Measurements from ENCODE around the gene FBLL1. TPM values are rescaled to one million over a fixed set of nuclear protein-coding genes. Genes with fewer than 3 reads are reported as not detected.

Gene FBLL1
- total RNA-seq, 2 experiments from 2014 or later, result 0.20 TPM; not detected in 1

- H3K4me3 Mint-ChIP-seq, result no peak overlapping the region
- peaks cover 5% of the 10 kb centered on the region for H3K9me3 Mint-ChIP-seq
- no peak for TF ChIP-seq CTCF (IDR thresholded peaks at IDR 0.05)
- no peak for DNase-seq
- H3K36me3 Mint-ChIP-seq (ENCODE audit: low read depth), result peaks cover 59% of the 10 kb centered on the region
- POLR2A ChIA-PET, result no interaction called here
- intact Hi-C loops (cut with micrococcal nuclease), result no loop called here
- no peaks in the 10 kb centered on the region for H3K27me3 Mint-ChIP-seq
- CTCF ChIA-PET, result no interaction called here
- no peak for ATAC-seq
- no peaks in the 10 kb centered on the region for H3K4me1 Mint-ChIP-seq (ENCODE audit: low read depth)
- H3K27ac Mint-ChIP-seq, result no peak overlapping the region
These were observed 21.6 kb downstream of the FBLL1 start for GRCh38 chr5:168550656-168551055.

DNA sequence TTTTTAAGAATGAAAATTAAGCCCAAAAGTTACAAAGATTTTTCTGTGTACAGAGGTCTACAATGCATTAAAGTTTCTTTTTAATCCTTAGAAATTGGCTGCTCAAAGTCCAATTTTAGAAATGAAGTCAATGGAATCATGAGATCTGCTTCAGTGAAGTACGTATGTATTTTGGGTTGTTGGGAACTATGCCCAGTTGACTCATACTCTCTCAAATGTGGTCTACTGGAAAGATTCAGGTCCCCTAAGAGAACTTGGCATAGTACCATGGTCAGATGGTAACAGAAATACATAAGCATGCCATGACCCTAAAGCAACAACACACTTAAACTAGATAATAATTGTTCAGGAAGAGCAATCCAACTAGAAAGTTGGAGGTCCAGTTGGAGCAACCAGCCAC lies 23.0 kb downstream of the FBLL1 start:
- H3K36me3 Mint-ChIP-seq (ENCODE audit: low read depth), result peaks cover 65% of the 10 kb centered on the region
- CTCF ChIA-PET, result no interaction called here

DNA sequence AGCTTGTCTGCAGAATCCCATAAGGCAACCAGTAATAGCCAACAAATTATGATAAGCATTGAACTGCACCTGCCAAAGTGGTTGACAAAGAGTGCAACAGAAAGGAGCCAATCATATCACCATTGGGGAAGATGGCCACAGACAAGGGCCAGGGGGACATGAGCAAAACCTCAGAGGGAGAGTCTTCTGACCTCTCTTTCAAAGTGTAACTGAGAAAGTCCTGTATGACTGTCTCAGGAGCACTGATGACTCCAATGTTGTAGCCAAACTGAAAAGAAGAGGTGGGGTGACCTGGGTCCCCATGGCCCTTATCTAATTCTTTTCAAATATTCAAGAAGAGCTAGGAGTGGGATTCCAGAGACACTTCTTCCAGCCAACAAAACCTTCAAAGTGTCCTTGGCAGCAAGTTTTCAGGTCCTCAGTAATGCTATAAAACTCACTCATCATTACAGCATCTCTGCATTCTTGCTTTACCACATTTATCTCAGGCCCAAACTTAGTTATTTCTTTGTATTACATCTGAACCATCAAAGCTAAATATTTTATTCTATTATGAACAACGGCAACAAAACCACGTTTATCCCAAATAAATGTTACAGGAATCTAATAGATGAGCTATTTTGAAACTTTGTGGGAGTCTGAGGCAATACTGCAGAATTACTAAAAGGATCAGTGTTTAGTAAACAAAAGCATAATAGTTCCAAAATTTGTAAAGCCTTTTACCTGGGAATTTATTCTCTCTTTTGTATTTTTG lies 24.4 kb downstream of the FBLL1 start:
- Mint-ChIP-seq H3K9me3 (no peaks in the 10 kb centered on the region), H3K4me1 (ENCODE audit: low read depth) (no peaks in the 10 kb centered on the region), H3K27me3 (no peaks in the 10 kb centered on the region), H3K4me3 (no peak overlapping the region), H3K27ac (no peak overlapping the region), H3K36me3 (ENCODE audit: low read depth) (peaks cover 62% of the 10 kb centered on the region)
- TF ChIP-seq CTCF (IDR thresholded peaks at IDR 0.05), result no peak
- ChIA-PET POLR2A (no interaction called here), CTCF (interaction anchor here (0.6 kb wide), 2 partner anchors 188 to 942 kb away, joined by 3 read pairs; no protein-coding TSS in a partner anchor)
- no peak for DNase-seq
- no peak for ATAC-seq
- intact Hi-C loops (cut with micrococcal nuclease), result no loop called here

More for the DNA sequence above, 23.0 kb downstream of the FBLL1 start:
- Mint-ChIP-seq H3K9me3 (peaks cover 3% of the 10 kb centered on the region), H3K27ac (no peak overlapping the region), H3K27me3 (no peaks in the 10 kb centered on the region), H3K4me1 (ENCODE audit: low read depth) (no peaks in the 10 kb centered on the region), H3K4me3 (no peak overlapping the region)
- POLR2A ChIA-PET, result no interaction called here
- TF ChIP-seq CTCF (IDR thresholded peaks at IDR 0.05), result no peak
- ATAC-seq, result no peak
- no peak for DNase-seq
- intact Hi-C loops (cut with micrococcal nuclease), result no loop called here

GRCh38 chr5:168557389-168557788 lies 28.3 kb downstream of the FBLL1 start:
- POLR2A ChIA-PET, result interaction anchor here (1.1 to 1.4 kb wide), 3 partner anchors 17 to 70 kb away, joined by 3 to 4 read pairs (median 4); no protein-coding TSS in a partner anchor
- DNase-seq, result no peak
- TF ChIP-seq CTCF (IDR thresholded peaks at IDR 0.05), result no peak
- H3K9me3 Mint-ChIP-seq, result no peaks in the 10 kb centered on the region
- intact Hi-C loops (cut with micrococcal nuclease), result no loop called here
- ATAC-seq, result no peak
- H3K27me3 Mint-ChIP-seq, result no peaks in the 10 kb centered on the region
- CTCF ChIA-PET, result no interaction called here
- H3K27ac Mint-ChIP-seq, result no peak overlapping the region
- peaks cover 68% of the 10 kb centered on the region for H3K36me3 Mint-ChIP-seq (ENCODE audit: low read depth)
- no peak overlapping the region for H3K4me3 Mint-ChIP-seq
- no peaks in the 10 kb centered on the region for H3K4me1 Mint-ChIP-seq (ENCODE audit: low read depth)

GRCh38 chr5:168562279-168562678 lies 33.2 kb downstream of the FBLL1 start:
- Mint-ChIP-seq H3K4me3 (no peak overlapping the region), H3K4me1 (ENCODE audit: low read depth) (peaks cover under 1% of the 10 kb centered on the region), H3K27ac (peak overlapping the region; percentile 11), H3K36me3 (ENCODE audit: low read depth) (peaks cover 44% of the 10 kb centered on the region), H3K27me3 (no peaks in the 10 kb centered on the region), H3K9me3 (no peaks in the 10 kb centered on the region)
- POLR2A ChIA-PET, result no interaction called here
- ATAC-seq (no peak), DNase-seq (no peak)
- intact Hi-C loops (cut with micrococcal nuclease), result no loop called here
- TF ChIP-seq CTCF (IDR thresholded peaks at IDR 0.05), result no peak
- CTCF ChIA-PET, result no interaction called here

All from activated CD8-positive, alpha-beta T cell treated with anti-CD3 and anti-CD28 coated beads for 36 hours (primary cell).